HTERT RPE-1 (cell line): ENCODE data around the gene CCDC102B.
"Not testable (repeated sequence)": the region's sequence is repeated elsewhere in the genome, so short reads cannot be mapped to it uniquely, and the experiment has no call there.

Experiments
- in situ Hi-C: fragments of 300-500 bp; cut with MboI; formaldehyde crosslinking; loops from 4 replicates; pipeline ENCODE4 v1.14.3; 2020; ENCODE audit warnings: low sequenced_read_pairs

The CCDC102B gene

DNA sequence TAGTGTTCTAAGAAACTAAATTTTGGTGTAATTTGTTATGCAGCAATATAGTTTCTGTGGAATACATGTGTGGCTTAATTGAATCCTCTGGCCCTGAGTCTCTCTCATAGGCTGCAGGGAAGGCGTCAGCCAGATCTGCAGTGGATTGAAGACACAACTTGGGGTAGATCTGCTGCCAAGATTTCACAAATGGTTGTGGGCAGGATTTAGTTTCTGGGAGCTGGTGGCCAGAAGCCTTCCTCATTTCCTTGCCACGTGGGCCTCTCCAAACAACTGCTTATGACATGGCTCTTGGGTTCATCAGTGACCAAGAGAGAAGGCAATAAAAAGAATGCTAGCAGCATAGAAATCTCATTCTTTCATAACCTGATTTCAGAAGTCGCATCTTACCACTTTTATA, 28.2 kb downstream of the CCDC102B start:
- in situ Hi-C loops = no loop called here

DNA sequence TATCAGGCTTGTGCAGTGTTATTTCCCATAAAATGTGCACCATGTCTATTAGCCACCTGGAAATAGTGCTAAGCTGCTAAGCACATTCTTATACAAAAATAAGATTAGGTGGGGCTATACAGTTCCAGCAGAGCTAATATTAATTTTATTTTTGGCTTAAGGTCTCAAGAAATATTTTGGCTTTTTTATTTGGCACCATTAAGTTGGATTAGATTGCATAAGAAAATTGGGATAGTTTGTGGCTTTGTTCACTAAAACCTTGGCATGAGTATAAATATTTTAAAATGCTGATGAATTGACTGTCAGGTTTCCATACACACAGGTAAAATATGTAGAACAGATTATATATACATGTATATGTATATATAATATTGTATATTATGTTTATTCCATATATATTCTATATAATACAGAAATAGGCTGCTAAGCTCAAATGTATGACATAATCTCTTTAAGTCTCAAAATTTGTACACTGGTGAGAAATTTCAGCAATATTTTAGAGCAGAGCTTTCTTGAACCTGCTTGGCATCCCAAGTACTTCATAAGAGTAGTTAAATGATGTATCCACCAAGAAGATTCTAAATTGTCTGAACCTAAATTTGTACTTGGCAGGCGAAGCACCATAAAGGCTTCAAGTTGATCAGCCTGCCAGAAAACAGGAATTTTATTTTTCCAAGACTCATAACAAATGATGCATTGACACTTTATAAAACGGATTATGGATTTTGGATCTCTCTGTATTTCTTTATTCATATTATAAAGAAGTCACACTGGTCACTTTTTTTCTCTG, 32.6 kb downstream of the CCDC102B start:
- in situ Hi-C loops = no loop called here

DNA sequence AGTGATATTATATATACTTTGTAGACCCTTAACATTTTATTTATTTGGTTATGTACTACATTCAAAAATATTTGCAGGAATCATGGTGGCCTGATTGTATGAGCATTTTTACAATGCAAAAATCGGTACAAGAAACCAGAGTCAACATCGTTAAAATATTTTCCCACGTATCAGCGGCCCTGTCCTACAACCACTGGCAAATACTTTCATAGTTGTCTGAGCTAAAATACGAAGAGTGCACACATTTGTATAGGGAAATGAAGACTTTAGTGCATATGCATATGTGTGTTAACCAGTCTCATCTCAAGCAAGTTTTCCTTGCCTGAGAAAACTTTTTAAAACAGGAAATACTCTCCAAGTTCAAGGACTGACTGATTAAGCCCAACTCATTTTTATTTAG, 35.9 kb downstream of the CCDC102B start:
- in situ Hi-C loops = no loop called here

- in situ Hi-C loops = no loop called here
Observed at GRCh38 chr18:68837665-68838451, 40.0 kb downstream of the CCDC102B start.

DNA sequence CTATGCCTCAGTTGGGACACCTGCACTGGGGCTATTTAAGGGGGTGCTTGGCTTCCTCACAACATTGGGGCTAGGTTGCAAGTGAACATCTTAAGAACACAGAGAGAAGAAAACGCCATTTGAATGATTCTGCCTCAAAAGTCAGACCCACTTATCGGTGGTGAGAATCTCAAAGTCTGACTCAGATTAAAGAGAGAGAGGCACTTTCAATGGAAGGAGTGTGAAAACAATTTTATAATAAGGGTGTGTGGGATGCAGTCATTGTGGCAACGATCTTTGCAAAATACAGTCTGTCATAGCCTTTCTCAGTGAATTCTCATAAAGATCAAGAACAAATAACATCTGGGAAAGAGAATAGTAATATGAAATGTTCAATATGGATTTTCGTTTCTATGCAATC, 41.8 kb downstream of the CCDC102B start:
- in situ Hi-C loops = no loop called here

GRCh38 chr18:68840554-68841263, 42.8 kb downstream of the CCDC102B start:
- in situ Hi-C loops = no loop called here

DNA sequence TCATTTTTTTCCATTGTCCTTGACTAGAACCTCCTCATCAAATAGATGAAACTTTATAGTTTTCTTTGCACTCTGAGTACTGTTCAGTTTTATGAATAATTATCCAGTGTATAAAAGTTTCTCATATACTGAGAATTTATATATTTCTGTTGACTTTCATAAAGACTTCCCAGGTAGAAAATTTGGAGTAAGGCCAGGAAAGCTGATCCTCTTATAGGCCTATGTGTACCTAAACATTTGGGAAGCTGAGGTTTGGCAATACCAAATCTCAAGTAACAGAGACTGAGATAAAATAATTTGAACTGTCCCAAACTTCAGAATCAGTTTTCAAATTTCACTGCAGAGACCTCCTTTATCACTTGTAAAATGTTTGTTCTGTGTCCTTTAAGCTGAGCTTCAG, 43.4 kb downstream of the CCDC102B start:
- in situ Hi-C loops = no loop called here

DNA sequence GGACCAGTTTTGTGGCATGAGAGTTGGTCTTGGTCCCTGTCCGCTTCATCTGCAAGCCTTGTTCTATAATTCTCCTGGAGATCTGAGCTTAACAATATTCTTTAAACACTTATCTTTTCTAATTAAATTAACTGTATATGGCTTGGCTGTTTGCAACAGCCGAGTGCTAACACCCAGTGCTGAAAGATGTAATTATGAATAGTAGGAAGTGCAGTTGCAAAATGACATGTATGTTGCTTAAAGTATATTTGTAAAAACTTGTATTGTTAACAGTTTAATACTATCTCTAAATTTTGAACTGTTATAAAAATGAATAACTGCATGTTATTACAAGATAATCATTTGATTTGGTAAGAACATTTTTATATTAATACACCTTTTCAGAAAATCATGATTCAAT, 45.1 kb downstream of the CCDC102B start:
- in situ Hi-C loops = no loop called here

DNA sequence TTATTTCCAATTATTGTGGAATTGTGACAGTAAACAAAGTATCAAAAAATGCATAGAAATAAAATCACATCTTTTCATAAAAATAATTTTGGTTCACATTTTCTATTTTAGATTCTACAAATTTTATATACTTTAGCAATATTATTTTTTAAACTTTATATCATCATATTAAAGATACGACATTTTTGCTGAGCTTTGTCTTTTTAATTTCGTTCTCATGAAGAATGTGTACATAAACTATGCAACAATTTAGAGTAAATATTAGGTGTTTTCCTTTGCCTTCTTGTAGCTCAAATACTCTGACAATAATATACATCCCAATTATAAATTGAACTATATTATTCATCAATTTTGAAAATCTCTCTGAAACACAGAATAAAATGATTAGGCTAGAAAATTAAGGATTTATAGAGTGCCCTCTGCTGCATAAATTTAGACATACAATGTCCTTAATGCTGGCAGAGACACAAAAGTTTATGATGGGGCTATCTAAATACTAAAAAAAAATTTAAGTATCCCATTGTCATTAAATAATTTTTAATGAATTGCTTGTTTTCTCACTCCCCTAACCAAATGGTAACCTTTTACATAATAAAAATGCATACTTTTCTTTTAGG, 45.7 kb downstream of the CCDC102B start:
- in situ Hi-C loops = no loop called here

DNA sequence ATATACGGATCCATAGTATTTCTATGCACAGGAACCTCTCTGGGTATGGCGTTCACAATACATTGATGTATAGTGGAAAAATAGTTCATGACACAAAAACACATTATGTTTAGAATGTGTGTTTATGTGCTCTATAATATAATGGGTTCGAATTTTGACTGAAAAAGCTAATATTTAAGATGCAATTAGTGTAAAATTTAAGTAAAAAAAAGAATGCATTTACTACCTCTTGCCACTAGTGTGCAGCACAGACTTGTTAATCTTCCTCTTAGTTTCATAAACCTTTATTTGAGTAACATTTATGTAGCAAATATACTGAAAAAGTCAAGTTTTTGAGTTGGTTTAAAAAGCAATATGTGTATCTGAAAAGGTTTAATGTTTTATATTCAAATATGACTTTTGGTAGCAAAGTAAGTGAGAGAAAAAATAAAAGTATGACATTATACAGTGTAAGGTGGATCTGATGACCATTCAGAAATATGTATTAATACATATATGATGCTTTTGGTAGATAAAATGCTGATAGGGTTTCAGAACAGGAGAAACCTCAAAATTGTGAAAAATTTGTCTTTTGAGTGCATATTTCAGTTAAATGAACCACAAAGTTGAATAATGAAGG, 49.4 kb downstream of the CCDC102B start:
- in situ Hi-C loops = no loop called here

- in situ Hi-C loops = no loop called here
Observed at GRCh38 chr18:68848242-68848641, 50.4 kb downstream of the CCDC102B start.

DNA sequence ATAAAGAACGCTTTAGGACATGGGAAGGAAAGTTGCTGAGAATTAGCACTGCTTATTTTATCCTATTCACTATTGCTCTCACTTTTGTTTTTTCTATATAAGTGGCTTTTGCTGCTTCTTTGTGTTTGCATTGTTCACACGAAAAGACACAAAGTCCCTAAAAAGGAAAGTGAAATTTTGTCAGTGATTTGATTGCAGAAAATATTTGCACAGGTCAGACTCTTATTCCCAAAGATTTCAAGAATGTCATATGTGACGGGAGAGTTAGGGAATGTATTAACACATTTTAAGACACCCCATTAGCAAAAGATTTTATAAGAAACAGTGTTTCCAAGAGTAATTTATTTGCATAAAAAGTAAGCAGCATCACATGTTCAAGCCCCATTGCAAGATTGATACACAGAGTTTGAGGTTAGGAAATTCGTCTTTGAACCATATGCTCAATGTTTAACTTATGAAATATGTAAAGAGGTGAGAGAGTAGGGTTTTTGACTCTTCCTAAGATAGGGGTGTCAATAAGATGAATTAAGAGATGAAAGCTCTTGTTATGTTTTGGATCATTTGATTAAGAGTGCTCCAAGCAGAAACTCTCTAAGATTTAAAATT, 57.0 kb downstream of the CCDC102B start:
- in situ Hi-C loops = no loop called here

GRCh38 chr18:68855491-68855890, 57.6 kb downstream of the CCDC102B start:
- in situ Hi-C loops = no loop called here

DNA sequence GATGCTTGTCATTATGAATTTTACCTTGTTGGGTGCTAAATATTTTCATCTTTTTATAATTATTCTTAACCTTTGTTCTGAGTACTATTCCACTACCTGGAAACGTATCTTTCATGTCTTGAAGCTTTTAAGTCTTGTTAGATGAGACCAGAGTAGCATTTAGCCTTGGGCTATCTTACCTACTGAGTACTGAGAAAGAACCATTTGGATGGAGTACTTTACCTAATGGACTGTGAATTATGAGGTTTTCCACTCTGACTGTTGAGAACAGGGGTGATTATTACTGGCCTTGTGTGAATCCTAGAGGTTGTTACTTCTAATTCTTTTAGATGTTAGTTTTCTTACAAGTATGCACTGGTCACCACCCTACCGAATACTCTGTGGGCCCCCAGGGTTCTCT, 63.5 kb downstream of the CCDC102B start:
- in situ Hi-C loops = no loop called here

DNA sequence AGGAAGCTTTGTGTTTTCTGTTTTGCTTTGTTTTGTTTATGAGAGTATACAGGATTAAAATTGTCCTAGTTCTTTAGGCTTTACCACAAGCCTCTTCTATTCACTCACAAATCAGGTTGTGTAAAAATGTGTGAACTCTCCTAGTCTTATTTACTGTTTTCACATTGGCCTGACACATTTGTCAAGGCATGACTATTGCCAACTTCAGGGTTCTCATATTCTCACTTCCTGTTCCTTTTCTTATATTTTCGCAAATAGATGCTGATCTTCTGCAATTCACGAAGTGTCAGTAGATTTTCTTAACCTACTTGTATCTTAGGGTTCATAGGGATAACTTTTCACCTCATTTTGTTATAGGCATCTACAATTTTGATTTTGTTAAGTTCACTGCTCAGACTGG, 67.1 kb downstream of the CCDC102B start:
- in situ Hi-C loops = no loop called here

DNA sequence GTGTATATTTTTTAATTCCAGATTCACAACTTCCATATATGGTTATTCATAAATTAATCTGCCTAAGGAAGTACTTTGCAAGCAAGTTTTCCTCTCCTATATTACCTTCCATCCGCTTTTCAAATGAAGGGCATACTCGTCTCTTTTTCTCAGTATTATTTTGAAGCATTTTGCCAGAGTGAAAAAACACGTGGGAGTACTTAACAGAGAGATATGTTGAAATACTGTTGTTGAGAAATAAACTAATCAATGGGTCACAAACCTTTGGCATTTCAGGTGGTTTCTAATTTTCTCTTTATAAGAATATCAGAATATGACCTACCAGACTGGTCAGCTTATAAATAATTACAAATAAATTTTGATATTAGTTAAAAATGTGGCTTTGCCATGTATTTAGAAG, 67.6 kb downstream of the CCDC102B start:
- in situ Hi-C loops = no loop called here

DNA sequence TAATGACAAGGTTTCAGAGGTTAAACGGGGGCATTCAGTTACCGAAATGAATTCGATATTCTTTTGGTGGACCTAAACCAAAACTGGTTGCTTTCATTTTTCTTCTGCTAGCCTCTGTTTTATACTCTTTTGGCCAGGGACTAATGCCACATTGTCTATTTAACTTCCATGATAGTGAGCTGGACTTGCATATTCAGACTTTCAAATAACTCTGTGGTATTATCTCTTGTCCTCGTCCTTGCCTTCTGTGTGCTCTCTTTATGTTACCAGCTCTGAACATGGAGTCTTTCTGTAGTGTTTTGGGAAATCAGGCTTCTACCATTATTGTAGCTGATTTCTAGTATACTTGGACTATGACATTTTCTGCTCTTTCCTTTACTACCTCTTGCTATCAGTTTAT, 75.1 kb downstream of the CCDC102B start:
- in situ Hi-C loops = no loop called here

GRCh38 chr18:68874361-68874760, 76.5 kb downstream of the CCDC102B start:
- in situ Hi-C loops = no loop called here

GRCh38 chr18:68879947-68880346, 82.1 kb downstream of the CCDC102B start:
- in situ Hi-C loops = not testable (repeated sequence)

- in situ Hi-C loops = no loop called here
Observed at GRCh38 chr18:68887410-68887809, 89.5 kb downstream of the CCDC102B start.
